Hepatocyte (in vitro differentiated cells): ENCODE results near the gene EXOSC7.

Source experiments
- EZH2phosphoT487 ChIP-seq: fragments of 200-600 bp; sonication (generic); IDR thresholded peaks from one replicate; pipeline ENCODE4 v1.6.1; 2018; ENCODE audit warnings: antibody characterized with exemption, mild to moderate bottlenecking, low read depth, moderate library complexity; ENCODE audit not compliant: unreplicated experiment, severe bottlenecking
- TF ChIP-seq, protein P1 (sequence below): fragments of 200-600 bp; sonication (generic); IDR thresholded peaks from 2 replicates; pipeline ENCODE4 v1.5.1; 2016; ENCODE audit warnings: antibody characterized with exemption, mild to moderate bottlenecking; ENCODE audit not compliant: poor library complexity

DNA sequence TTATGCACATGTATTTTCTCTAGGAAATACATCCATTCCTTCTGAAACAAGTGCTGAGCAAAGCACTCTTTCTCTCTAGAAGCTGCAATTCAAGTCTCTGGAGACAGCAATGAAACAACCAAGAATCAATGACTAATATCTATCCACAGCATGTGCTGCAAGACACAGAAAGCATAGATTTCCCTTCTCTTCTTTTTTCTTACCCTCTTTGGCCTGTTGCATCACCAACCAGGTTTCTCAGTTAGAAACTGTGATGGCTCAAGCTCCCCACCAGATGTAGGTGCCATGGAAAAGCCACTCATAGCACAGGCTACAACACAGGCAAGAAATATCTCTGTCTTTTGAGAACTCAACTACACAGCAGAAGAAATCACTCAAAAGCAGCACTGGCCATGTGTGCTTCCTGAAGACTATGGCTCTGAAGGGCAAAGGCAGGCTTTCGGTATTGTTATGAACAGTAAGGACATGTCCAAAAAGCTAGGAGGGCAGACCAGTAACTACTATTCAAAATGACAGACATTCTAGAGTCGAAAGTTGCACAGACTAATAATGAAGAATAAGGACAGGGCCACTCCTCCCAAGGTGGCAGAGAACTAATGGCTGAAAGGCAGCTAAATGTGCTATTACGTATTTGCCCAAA, 15.5 kb upstream of the EXOSC7 start:
- TF ChIP-seq, protein P1, sequence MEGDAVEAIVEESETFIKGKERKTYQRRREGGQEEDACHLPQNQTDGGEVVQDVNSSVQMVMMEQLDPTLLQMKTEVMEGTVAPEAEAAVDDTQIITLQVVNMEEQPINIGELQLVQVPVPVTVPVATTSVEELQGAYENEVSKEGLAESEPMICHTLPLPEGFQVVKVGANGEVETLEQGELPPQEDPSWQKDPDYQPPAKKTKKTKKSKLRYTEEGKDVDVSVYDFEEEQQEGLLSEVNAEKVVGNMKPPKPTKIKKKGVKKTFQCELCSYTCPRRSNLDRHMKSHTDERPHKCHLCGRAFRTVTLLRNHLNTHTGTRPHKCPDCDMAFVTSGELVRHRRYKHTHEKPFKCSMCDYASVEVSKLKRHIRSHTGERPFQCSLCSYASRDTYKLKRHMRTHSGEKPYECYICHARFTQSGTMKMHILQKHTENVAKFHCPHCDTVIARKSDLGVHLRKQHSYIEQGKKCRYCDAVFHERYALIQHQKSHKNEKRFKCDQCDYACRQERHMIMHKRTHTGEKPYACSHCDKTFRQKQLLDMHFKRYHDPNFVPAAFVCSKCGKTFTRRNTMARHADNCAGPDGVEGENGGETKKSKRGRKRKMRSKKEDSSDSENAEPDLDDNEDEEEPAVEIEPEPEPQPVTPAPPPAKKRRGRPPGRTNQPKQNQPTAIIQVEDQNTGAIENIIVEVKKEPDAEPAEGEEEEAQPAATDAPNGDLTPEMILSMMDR: no peak
- no peak for TF ChIP-seq EZH2phosphoT487
